GM21515 (cell line): ENCODE data around the gene TMEM109.

Experiments used
- ATAC-seq: cut with Tn5 transposase; IDR thresholded peaks from one replicate; pipeline ENCODE4 v1.9.1; 2021; ENCODE audit not compliant: unreplicated experiment

TMEM109 gene

GRCh38 chr11:60924906-60925853 is 11.2 kb downstream of the TMEM109 start:
- ATAC-seq = no peak

- no peak for ATAC-seq
Measured at GRCh38 chr11:60925868-60926267, 11.9 kb downstream of the TMEM109 start.

- ATAC-seq = no peak
Measured at GRCh38 chr11:60926500-60926899, 12.5 kb downstream of the TMEM109 start.

- no peak for ATAC-seq
Measured at GRCh38 chr11:60927061-60927592, 13.2 kb downstream of the TMEM109 start.

- no peak for ATAC-seq
Measured at GRCh38 chr11:60927600-60927999, 13.6 kb downstream of the TMEM109 start.

GRCh38 chr11:60928563-60929001 is 14.6 kb downstream of the TMEM109 start:
- ATAC-seq = no peak

GRCh38 chr11:60929764-60930163 is 15.8 kb downstream of the TMEM109 start:
- no peak for ATAC-seq

- ATAC-seq = no peak
Measured at GRCh38 chr11:60930394-60930793, 16.4 kb downstream of the TMEM109 start.

GRCh38 chr11:60931917-60932316 is 18.0 kb downstream of the TMEM109 start:
- no peak for ATAC-seq

- ATAC-seq = no peak
Measured at GRCh38 chr11:60932605-60933356, 18.8 kb downstream of the TMEM109 start.

GRCh38 chr11:60933416-60934123 is 19.6 kb downstream of the TMEM109 start:
- ATAC-seq = no peak

- no peak for ATAC-seq
Measured at GRCh38 chr11:60934124-60934789, 20.3 kb downstream of the TMEM109 start.

GRCh38 chr11:60934790-60935605 is 21.0 kb downstream of the TMEM109 start:
- no peak for ATAC-seq

- ATAC-seq = no peak
Measured at GRCh38 chr11:60935676-60936442, 21.9 kb downstream of the TMEM109 start.

- no peak for ATAC-seq
Measured at GRCh38 chr11:60936467-60937143, 22.6 kb downstream of the TMEM109 start.

GRCh38 chr11:60937144-60937527 is 23.2 kb downstream of the TMEM109 start:
- ATAC-seq = no peak

GRCh38 chr11:60937811-60938210 is 23.9 kb downstream of the TMEM109 start:
- no peak for ATAC-seq

GRCh38 chr11:60938500-60938899 is 24.5 kb downstream of the TMEM109 start:
- ATAC-seq = no peak
